ENCODE data around the gene NNT. TPM values are rescaled to one million over a fixed set of nuclear protein-coding genes. Genes with fewer than 3 reads are reported as not detected.

The NNT gene
- total RNA-seq, 1 donor from 2014 or later, result 56.3 TPM

DNA sequence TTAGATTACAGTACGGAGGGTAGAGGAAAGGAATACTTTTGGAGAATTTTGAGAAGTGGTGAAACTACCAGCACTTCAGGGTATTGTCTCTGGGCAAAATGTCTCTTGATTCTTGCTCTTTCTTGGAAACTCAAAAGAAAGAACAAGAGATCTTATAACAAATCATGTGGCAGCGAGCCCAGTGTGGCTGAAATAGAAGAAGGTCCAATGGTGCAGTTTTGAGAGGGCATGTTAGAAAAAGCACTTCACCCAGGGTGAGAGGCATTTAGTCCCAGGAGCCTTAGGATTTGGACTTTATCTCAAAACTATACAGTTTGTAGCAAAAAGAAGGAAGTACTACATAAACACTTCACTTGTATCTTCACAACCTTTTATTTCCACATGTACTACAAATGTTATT is 39.4 kb downstream of the NNT start:
- no peak for DNase-seq (ENCODE audit: low spot score)
- H3K27ac Mint-ChIP-seq, result no peak overlapping the region
- no peaks in the 10 kb centered on the region for H3K9me3 ChIP-seq (ENCODE audit: low read depth)
- no peaks in the 10 kb centered on the region for H3K79me2 ChIP-seq (ENCODE audit: low read depth)
- no peaks in the 10 kb centered on the region for H3K36me3 ChIP-seq
- H3K27me3 ChIP-seq, result no peaks in the 10 kb centered on the region
- H3K9me3 Mint-ChIP-seq, result no peaks in the 10 kb centered on the region
- no peaks in the 10 kb centered on the region for H3F3A ChIP-seq (ENCODE audit: low read depth)
- no peak overlapping the region for H2AFZ ChIP-seq (replicated peaks)
- H3K4me1 Mint-ChIP-seq, result no peaks in the 10 kb centered on the region
- no peaks in the 10 kb centered on the region for H3K36me3 Mint-ChIP-seq
- H4K20me1 ChIP-seq (ENCODE audit: low read depth), result no peaks in the 10 kb centered on the region
- H3K4me3 Mint-ChIP-seq, result no peak overlapping the region
- H3K4me3 ChIP-seq, result no peak overlapping the region
- H3K4me1 ChIP-seq, result no peaks in the 10 kb centered on the region
- H3K27ac ChIP-seq, result no peak overlapping the region
- H3K27me3 Mint-ChIP-seq (ENCODE audit: insufficient read depth, low read depth), result no peaks in the 10 kb centered on the region
- TF ChIP-seq EZH2 (IDR thresholded peaks at IDR 0.05) (no peak), EZH2phosphoT487 (IDR thresholded peaks at IDR 0.05) (no peak)
- TF ChIP-seq, protein P1, sequence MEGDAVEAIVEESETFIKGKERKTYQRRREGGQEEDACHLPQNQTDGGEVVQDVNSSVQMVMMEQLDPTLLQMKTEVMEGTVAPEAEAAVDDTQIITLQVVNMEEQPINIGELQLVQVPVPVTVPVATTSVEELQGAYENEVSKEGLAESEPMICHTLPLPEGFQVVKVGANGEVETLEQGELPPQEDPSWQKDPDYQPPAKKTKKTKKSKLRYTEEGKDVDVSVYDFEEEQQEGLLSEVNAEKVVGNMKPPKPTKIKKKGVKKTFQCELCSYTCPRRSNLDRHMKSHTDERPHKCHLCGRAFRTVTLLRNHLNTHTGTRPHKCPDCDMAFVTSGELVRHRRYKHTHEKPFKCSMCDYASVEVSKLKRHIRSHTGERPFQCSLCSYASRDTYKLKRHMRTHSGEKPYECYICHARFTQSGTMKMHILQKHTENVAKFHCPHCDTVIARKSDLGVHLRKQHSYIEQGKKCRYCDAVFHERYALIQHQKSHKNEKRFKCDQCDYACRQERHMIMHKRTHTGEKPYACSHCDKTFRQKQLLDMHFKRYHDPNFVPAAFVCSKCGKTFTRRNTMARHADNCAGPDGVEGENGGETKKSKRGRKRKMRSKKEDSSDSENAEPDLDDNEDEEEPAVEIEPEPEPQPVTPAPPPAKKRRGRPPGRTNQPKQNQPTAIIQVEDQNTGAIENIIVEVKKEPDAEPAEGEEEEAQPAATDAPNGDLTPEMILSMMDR (IDR thresholded peaks at IDR 0.05), result no peak
- no peak overlapping the region for H3K4me2 ChIP-seq
- no peak overlapping the region for H3K9ac ChIP-seq

DNA sequence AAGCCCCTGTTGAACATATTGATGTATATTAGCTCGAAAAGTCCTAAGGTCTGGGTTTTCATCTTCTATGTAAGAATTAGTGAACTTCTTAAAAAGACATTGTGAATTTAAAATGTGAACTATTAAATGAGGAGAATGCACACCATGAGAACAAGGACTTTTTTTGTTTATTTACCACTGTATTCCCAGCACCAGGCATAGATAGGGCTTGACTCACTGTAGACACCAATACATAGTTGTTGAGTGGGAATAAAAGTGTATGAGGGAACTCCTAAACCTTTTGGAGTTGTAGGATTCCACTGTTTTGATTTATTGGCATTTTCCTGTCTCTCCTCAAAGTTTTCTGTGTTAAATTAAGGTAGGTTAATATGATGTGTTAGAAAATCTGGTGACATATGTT is 40.3 kb downstream of the NNT start:
- Mint-ChIP-seq H3K27me3 (ENCODE audit: insufficient read depth, low read depth) (no peaks in the 10 kb centered on the region), H3K27ac (no peak overlapping the region), H3K4me1 (no peaks in the 10 kb centered on the region), H3K4me3 (no peak overlapping the region), H3K36me3 (peaks cover 2% of the 10 kb centered on the region), H3K9me3 (no peaks in the 10 kb centered on the region)
- Histone ChIP-seq H2AFZ (replicated peaks) (no peak overlapping the region), H3K36me3 (no peaks in the 10 kb centered on the region), H3K79me2 (ENCODE audit: low read depth) (no peaks in the 10 kb centered on the region), H3K4me2 (no peak overlapping the region), H4K20me1 (ENCODE audit: low read depth) (no peaks in the 10 kb centered on the region), H3K4me1 (no peaks in the 10 kb centered on the region), H3K4me3 (no peak overlapping the region), H3F3A (ENCODE audit: low read depth) (no peaks in the 10 kb centered on the region), H3K9ac (no peak overlapping the region), H3K27me3 (no peaks in the 10 kb centered on the region), H3K9me3 (ENCODE audit: low read depth) (no peaks in the 10 kb centered on the region), H3K27ac (no peak overlapping the region)
- no peak for TF ChIP-seq EZH2 (IDR thresholded peaks at IDR 0.05)
- TF ChIP-seq EZH2phosphoT487 (IDR thresholded peaks at IDR 0.05), result no peak
- TF ChIP-seq, protein P1 (IDR thresholded peaks at IDR 0.05), result no peak
- DNase-seq (ENCODE audit: low spot score), result no peak

DNA sequence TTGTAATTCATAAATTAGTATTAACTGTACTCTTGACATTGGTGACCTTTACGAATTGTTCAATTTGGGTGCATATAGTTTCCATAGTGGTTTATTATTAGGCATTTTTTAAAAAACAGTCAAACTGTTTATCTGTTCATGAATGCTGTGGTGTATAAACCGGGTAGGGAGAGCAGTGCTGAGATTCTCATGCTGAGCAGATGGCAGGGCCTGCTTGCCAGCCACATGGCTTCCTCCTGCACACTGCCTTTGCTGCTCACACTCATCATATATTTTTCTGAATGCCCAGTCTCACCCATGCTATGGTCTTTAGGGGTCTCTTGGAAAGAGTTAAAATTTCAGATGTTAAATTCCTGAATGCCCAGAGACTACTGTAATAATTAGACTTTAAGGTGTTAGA is 40.8 kb downstream of the NNT start:
- Mint-ChIP-seq H3K9me3 (no peaks in the 10 kb centered on the region), H3K4me3 (no peak overlapping the region), H3K27me3 (ENCODE audit: insufficient read depth, low read depth) (no peaks in the 10 kb centered on the region), H3K36me3 (peaks cover 6% of the 10 kb centered on the region), H3K4me1 (no peaks in the 10 kb centered on the region), H3K27ac (no peak overlapping the region)
- Histone ChIP-seq H3K9me3 (ENCODE audit: low read depth) (no peaks in the 10 kb centered on the region), H3K4me1 (no peaks in the 10 kb centered on the region), H3K79me2 (ENCODE audit: low read depth) (no peaks in the 10 kb centered on the region), H3K9ac (no peak overlapping the region), H4K20me1 (ENCODE audit: low read depth) (no peaks in the 10 kb centered on the region), H3F3A (ENCODE audit: low read depth) (no peaks in the 10 kb centered on the region), H3K36me3 (no peaks in the 10 kb centered on the region), H3K4me2 (no peak overlapping the region), H3K27me3 (no peaks in the 10 kb centered on the region), H2AFZ (replicated peaks) (no peak overlapping the region), H3K4me3 (no peak overlapping the region), H3K27ac (no peak overlapping the region)
- no peak for DNase-seq (ENCODE audit: low spot score)
- TF ChIP-seq, protein P1 (IDR thresholded peaks at IDR 0.05), result no peak
- TF ChIP-seq EZH2phosphoT487 (IDR thresholded peaks at IDR 0.05) (no peak), EZH2 (IDR thresholded peaks at IDR 0.05) (no peak)

Data from neural progenitor cell (in vitro differentiated cells).